Endothelial cell of umbilical vein (primary cell): ENCODE data around the gene GUCY2D. TPM values are rescaled to one million over a fixed set of nuclear protein-coding genes. Genes with fewer than 3 reads are reported as not detected.
A peak's percentile ranks its signal among the peaks of the same experiment; 100 is the strongest.

ENCODE experiments used
- BruUV-seq: library from RNA; stranded (reverse); fragments of 400-500 nt; replicated peaks from 2 replicates; lab custom pipeline; 2021; lab: Mats Ljungman, UMichigan
- CTCF ChIA-PET: fragments of 300-600, 350-600 bp; sonication (Branson Sonifier 250); formaldehyde crosslinking; loops from one replicate; lab custom pipeline; 2021; ENCODE audit warnings: antibody characterized with exemption, inconsistent platforms; lab: Charles Lee
- POLR2A ChIA-PET: fragments of 300-600, 350-600 bp; sonication (Branson Sonifier 250); formaldehyde crosslinking; loops from one replicate; lab custom pipeline; 2021; ENCODE audit warnings: antibody characterized with exemption, inconsistent platforms; lab: Charles Lee
- DNase-seq: peaks from one replicate; pipeline ENCODE4 v3.0.0-alpha.2; 2011; ENCODE audit warnings: low read depth, low spot score
- FAIRE-seq: peaks from 2 replicates; lab custom pipeline; 2011; peaks lifted over from hg19 to GRCh38; lab: Jason Lieb, UNC
- H2AFZ ChIP-seq: 2 replicates; pipeline ENCODE4 v1.6.0; 2012; ENCODE audit warnings: low read depth, low read length, control low read depth, inconsistent platforms
- H3K27ac ChIP-seq: 2 replicates; pipeline ENCODE4 v1.5.1; 2011; ENCODE audit warnings: low read depth, mild to moderate bottlenecking, control low read depth, low read length, moderate library complexity; ENCODE audit not compliant: insufficient read depth
- H3K27me3 ChIP-seq, 2 experiments: 2 replicates each; pipeline versions ENCODE4 v1.6.0 to v1.6.1; 2011; ENCODE audit warnings: low read length in 2 of 2, mixed read lengths in 1 of 2; ENCODE audit not compliant: control insufficient read depth in 2 of 2, insufficient read depth in 2 of 2
- H3K36me3 ChIP-seq, 2 experiments: 2 replicates in 1 of 2; 3 replicates in 1 of 2; pipeline ENCODE4 v1.5.1; 2011; ENCODE audit warnings: low read length in 2 of 2, mild to moderate bottlenecking in 1 of 2, moderate library complexity in 1 of 2; ENCODE audit not compliant: control insufficient read depth in 2 of 2, insufficient read depth in 2 of 2; ENCODE audit errors: extremely low read depth in 1 of 2
- H3K4me1 ChIP-seq: 3 replicates; pipeline ENCODE4 v1.5.1; 2011; ENCODE audit warnings: mild to moderate bottlenecking, low read length; ENCODE audit not compliant: control insufficient read depth, insufficient read depth; ENCODE audit errors: extremely low read depth
- H3K4me2 ChIP-seq: 2 replicates; pipeline ENCODE4 v1.6.1; 2011; ENCODE audit warnings: low read length, control low read depth, mixed read lengths; ENCODE audit not compliant: insufficient read depth
- H3K4me3 ChIP-seq, 3 experiments: fragments of 200-600 bp in 1 of 3; sonication (generic), shearing (Covaris generic) in 1 of 3; replicated peaks in 1 of 3; 2 replicates each; pipeline ENCODE4 v1.5.1; 2011 to 2016; ENCODE audit warnings: control low read depth in 3 of 3, low read length in 3 of 3, mild to moderate bottlenecking in 2 of 3, inconsistent platforms in 1 of 3, low read depth in 1 of 3, moderate library complexity in 1 of 3; ENCODE audit not compliant: insufficient read depth in 1 of 3
- H3K79me2 ChIP-seq: 2 replicates; pipeline ENCODE4 v1.6.0; 2012; ENCODE audit warnings: low read length, inconsistent platforms; ENCODE audit not compliant: control insufficient read depth, insufficient read depth
- H3K9ac ChIP-seq: replicated peaks from 2 replicates; pipeline ENCODE3; 2011; ENCODE audit warnings: low read length, control low read depth; ENCODE audit not compliant: insufficient read depth; ENCODE audit errors: extremely low read depth
- H3K9me1 ChIP-seq: replicated peaks from 3 replicates; pipeline ENCODE4 v1.6.0; 2011; ENCODE audit warnings: mild to moderate bottlenecking, low read length; ENCODE audit not compliant: control insufficient read depth, insufficient read depth; ENCODE audit errors: extremely low read depth
- H3K9me3 ChIP-seq: replicated peaks from 2 replicates; pipeline ENCODE4 v1.5.1; 2012; ENCODE audit warnings: low read length, inconsistent platforms; ENCODE audit not compliant: control insufficient read depth, insufficient read depth
- H4K20me1 ChIP-seq: replicated peaks from 2 replicates; pipeline ENCODE3; 2011; ENCODE audit warnings: mild to moderate bottlenecking, low read length; ENCODE audit not compliant: control insufficient read depth, insufficient read depth; ENCODE audit errors: extremely low read depth
- CTCF ChIP-seq, 2 donors: IDR thresholded peaks; 1 replicate in 1 of 2; 2 replicates in 1 of 2; pipeline ENCODE4 v1.5.1; 2011; ENCODE audit warnings: low read length in 2 of 2, mild to moderate bottlenecking in 2 of 2, moderate library complexity in 2 of 2, control low read depth in 1 of 2, inconsistent platforms in 1 of 2, low read depth in 1 of 2; ENCODE audit not compliant: insufficient read depth in 1 of 2; ENCODE audit errors: extremely low read depth in 1 of 2
- EZH2 ChIP-seq: IDR thresholded peaks from 2 replicates; pipeline ENCODE4 v1.6.1; 2012; ENCODE audit warnings: borderline replicate concordance, low read depth, mild to moderate bottlenecking, moderate library complexity, low read length, inconsistent platforms; ENCODE audit not compliant: severe bottlenecking
- FOS ChIP-seq: IDR thresholded peaks from 2 replicates; pipeline ENCODE4 v1.6.1; 2011; ENCODE audit warnings: mild to moderate bottlenecking, low read length, moderate library complexity, borderline replicate concordance; ENCODE audit not compliant: insufficient read depth
- GATA2 ChIP-seq: IDR thresholded peaks from 2 replicates; pipeline ENCODE4 v1.7.0; 2011; ENCODE audit warnings: low read depth, mild to moderate bottlenecking, moderate library complexity, mixed read lengths, low read length; ENCODE audit not compliant: insufficient read length, insufficient read depth
- JUN ChIP-seq: IDR thresholded peaks from 2 replicates; pipeline ENCODE4 v1.6.1; 2011; ENCODE audit warnings: borderline replicate concordance, low read depth; ENCODE audit not compliant: insufficient read length, insufficient read depth
- MYC ChIP-seq: IDR thresholded peaks from one replicate; pipeline ENCODE4 v1.6.1; 2011; ENCODE audit warnings: mild to moderate bottlenecking, low read depth, low read length
- POLR2A ChIP-seq: IDR thresholded peaks from 2 replicates; pipeline ENCODE4 v1.6.1; 2012; ENCODE audit warnings: low read depth, mild to moderate bottlenecking, control low read depth, low read length
- POLR2AphosphoS5 ChIP-seq: IDR thresholded peaks from 2 replicates; pipeline ENCODE4 v1.6.1; 2012; ENCODE audit warnings: low read depth, mild to moderate bottlenecking, control low read depth, low read length, moderate library complexity; ENCODE audit not compliant: insufficient read depth
- dilution Hi-C: fragments of 300-500 bp; cut with MboI; formaldehyde crosslinking; loops from one replicate; pipeline ENCODE4 v1.15.0; 2019; ENCODE audit warnings: low sequenced_read_pairs; ENCODE audit not compliant: extremely low pct_ligation_motif_present
- intact Hi-C: fragments of 100-400 bp; cut with micrococcal nuclease; formaldehyde crosslinking; loops from one replicate; pipeline ENCODE4 v1.10.0; 2022
- polyA plus RNA-seq, 4 experiments: library from polyadenylated mRNA; depleted of rRNA in 3 of 4; stranded (reverse) in 3 of 4; unstranded in 1 of 4; fragments of >200 nt; gene quantifications; 2 replicates each; pipeline versions ENCODE4 v1.2.1 to v1.2.3, GENCODE V29; 2011 to 2012; ENCODE audit warnings: missing spikeins in 1 of 4
- total RNA-seq: library from RNA; stranded (reverse); gene quantifications from 2 replicates; pipeline ENCODE4 v1.2.3, GENCODE V29; 2021
- TF ChIP-seq, protein P1 (sequence below): IDR thresholded peaks from 2 replicates; pipeline ENCODE4 v1.6.1; 2011; ENCODE audit not compliant: insufficient read depth, insufficient read length

GUCY2D gene
- total and polyA plus RNA-seq, 2 donors (not counting 3 experiments of a cell fraction or from before 2014, with no cell fraction given): not detected

DNA sequence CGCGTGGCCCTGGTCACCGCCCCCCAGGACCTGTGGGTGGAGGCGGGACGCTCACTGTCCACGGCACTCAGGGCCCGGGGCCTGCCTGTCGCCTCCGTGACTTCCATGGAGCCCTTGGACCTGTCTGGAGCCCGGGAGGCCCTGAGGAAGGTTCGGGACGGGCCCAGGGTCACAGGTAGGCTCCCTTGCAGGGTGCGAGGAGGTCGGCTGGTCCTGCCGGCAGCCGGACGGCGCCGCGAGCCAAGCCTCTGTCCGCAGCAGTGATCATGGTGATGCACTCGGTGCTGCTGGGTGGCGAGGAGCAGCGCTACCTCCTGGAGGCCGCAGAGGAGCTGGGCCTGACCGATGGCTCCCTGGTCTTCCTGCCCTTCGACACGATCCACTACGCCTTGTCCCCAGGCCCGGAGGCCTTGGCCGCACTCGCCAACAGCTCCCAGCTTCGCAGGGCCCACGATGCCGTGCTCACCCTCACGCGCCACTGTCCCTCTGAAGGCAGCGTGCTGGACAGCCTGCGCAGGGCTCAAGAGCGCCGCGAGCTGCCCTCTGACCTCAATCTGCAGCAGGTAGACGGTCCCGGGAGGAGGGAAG lies 1.3 kb downstream of the GUCY2D start:
- ChIA-PET CTCF (interaction anchor here (2.5 kb wide), 1 partner anchor 14 kb away, joined by 10 read pairs; no protein-coding TSS in a partner anchor), POLR2A (no interaction called here)
- Histone ChIP-seq H3K36me3 (no peaks in the 10 kb centered on the region), H2AFZ (no peak overlapping the region), H3K27ac (no peak overlapping the region), H3K79me2 (no peaks in the 10 kb centered on the region), H3K9ac (no peak overlapping the region), H3K4me3 (no peak overlapping the region), H3K9me1 (no peaks in the 10 kb centered on the region), H3K27me3 (peaks cover 49 to 57% of the 10 kb centered on the region in 2 experiments), H4K20me1 (no peaks in the 10 kb centered on the region), H3K4me2 (no peak overlapping the region), H3K4me1 (no peaks in the 10 kb centered on the region), H3K9me3 (no peaks in the 10 kb centered on the region)
- no TSS peak for BruUV-seq
- dilution Hi-C loops: no loop called here
- TF ChIP-seq POLR2AphosphoS5 (no peak), EZH2 (peak; percentile 87)
- intact Hi-C loops: loop anchor here (5.0 kb wide), 1 partner anchor 399 kb away; no protein-coding TSS in a partner anchor
- DNase-seq: no peak
- no peak for FAIRE-seq

GRCh38 chr17:8004899-8005298 lies 2.5 kb downstream of the GUCY2D start:
- TF ChIP-seq CTCF (IDR thresholded peaks at IDR 0.05; ENCODE audit: extremely low read depth in 1 of 2, insufficient read depth in 1 of 2, low read depth in 1 of 2, low read length in 2 of 2) (no peak), FOS (no peak), POLR2AphosphoS5 (no peak), JUN (no peak), EZH2 (no peak), MYC (no peak), POLR2A (no peak), GATA2 (no peak)
- TF ChIP-seq, protein P1, sequence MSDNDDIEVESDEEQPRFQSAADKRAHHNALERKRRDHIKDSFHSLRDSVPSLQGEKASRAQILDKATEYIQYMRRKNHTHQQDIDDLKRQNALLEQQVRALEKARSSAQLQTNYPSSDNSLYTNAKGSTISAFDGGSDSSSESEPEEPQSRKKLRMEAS: no peak
- no peak for DNase-seq
- CTCF ChIA-PET: interaction anchor here (2.5 kb wide), 1 partner anchor 15 kb away, joined by 10 read pairs; no protein-coding TSS in a partner anchor
- dilution Hi-C loops (no loop called here), intact Hi-C loops (loop anchor here (5.0 kb wide), 1 partner anchor 397 kb away; no protein-coding TSS in a partner anchor)
- Histone ChIP-seq H3K9me1 (no peaks in the 10 kb centered on the region), H3K4me2 (no peak overlapping the region), H3K79me2 (no peaks in the 10 kb centered on the region), H3K4me1 (no peaks in the 10 kb centered on the region), H3K27ac (no peak overlapping the region), H3K36me3 (no peaks in the 10 kb centered on the region), H3K9ac (no peak overlapping the region), H3K9me3 (no peaks in the 10 kb centered on the region), H4K20me1 (no peaks in the 10 kb centered on the region), H3K4me3 (no peak overlapping the region), H3K27me3 (peaks cover 46 to 52% of the 10 kb centered on the region in 2 experiments), H2AFZ (no peak overlapping the region)
- POLR2A ChIA-PET: no interaction called here
- no peak for FAIRE-seq
- BruUV-seq: no TSS peak
